Keratinocyte (primary cell): ENCODE results near the gene TRPM3.

Source experiments
- CTCF ChIP-seq, 3 experiments: IDR thresholded peaks in 1 of 3; conservative IDR thresholded peaks in 1 of 3; optimal IDR thresholded peaks in 1 of 3; 2 replicates in 2 of 3; 3 replicates in 1 of 3; pipeline versions ENCODE3 to v1.5.1; 2011; ENCODE audit warnings: low read length in 3 of 3, mild to moderate bottlenecking in 3 of 3, moderate library complexity in 2 of 3, control low read depth in 1 of 3, inconsistent platforms in 1 of 3; ENCODE audit not compliant: insufficient read depth in 2 of 3; ENCODE audit errors: extremely low read depth in 1 of 3
- EZH2 ChIP-seq: IDR thresholded peaks from one replicate; pipeline ENCODE4 v1.6.1; 2012; ENCODE audit warnings: inconsistent platforms, mild to moderate bottlenecking, low read length, moderate library complexity

- TF ChIP-seq CTCF (optimal IDR thresholded peaks at IDR 0.05 in 1 of 3, IDR thresholded peaks at IDR 0.05 in 1 of 3, conservative IDR thresholded peaks at IDR 0.05 in 1 of 3; ENCODE audit: extremely low read depth in 1 of 3, insufficient read depth in 2 of 3, low read length in 3 of 3): no peak
- TF ChIP-seq EZH2: no peak
Measured at GRCh38 chr9:70600506-70600905, 520.9 kb downstream of the TRPM3 start.
